Esophagus (tissue), 2 donors: ENCODE results near the gene FKBP5. TPM values are rescaled to one million over a fixed set of nuclear protein-coding genes. Genes with fewer than 3 reads are reported as not detected.
"Not testable (repeated sequence)": the region's sequence is repeated elsewhere in the genome, so short reads cannot be mapped to it uniquely, and the experiment has no call there.

Experiments used
- H3K27ac ChIP-seq, 2 donors: one replicate each; pipeline ENCODE4 v1.5.1; 2013; ENCODE audit warnings: low read depth in 2 of 2, mild to moderate bottlenecking in 2 of 2, inconsistent platforms in 1 of 2, low read length in 1 of 2, moderate library complexity in 1 of 2
- H3K27me3 ChIP-seq, 2 donors: one replicate each; pipeline ENCODE4 v1.6.1; 2013; ENCODE audit warnings: low read length in 2 of 2, control low read depth in 1 of 2, mild to moderate bottlenecking in 1 of 2; ENCODE audit not compliant: insufficient read depth in 2 of 2, control insufficient read depth in 1 of 2
- H3K36me3 ChIP-seq, 2 donors: one replicate each; pipeline ENCODE4 v1.6.1; 2013; ENCODE audit warnings: low read length in 1 of 2; ENCODE audit not compliant: control insufficient read depth in 2 of 2, insufficient read depth in 2 of 2
- H3K4me1 ChIP-seq, 2 donors: one replicate each; pipeline ENCODE4 v1.6.1; 2013; ENCODE audit warnings: low read length in 1 of 2; ENCODE audit not compliant: control insufficient read depth in 2 of 2, insufficient read depth in 2 of 2
- H3K4me3 ChIP-seq, 2 donors: one replicate each; pipeline ENCODE4 v1.5.1; 2013; ENCODE audit warnings: low read length in 2 of 2, mild to moderate bottlenecking in 2 of 2, low read depth in 1 of 2, moderate library complexity in 1 of 2
- H3K9me3 ChIP-seq, 2 donors: one replicate each; pipeline ENCODE4 v1.6.1; 2013; ENCODE audit warnings: mild to moderate bottlenecking in 2 of 2, low read depth in 1 of 2, low read length in 1 of 2, moderate library complexity in 1 of 2; ENCODE audit not compliant: control insufficient read depth in 2 of 2, insufficient read depth in 1 of 2
- WGBS, 2 donors: extraction: QIAGEN DNeasy Blood & Tissue Kit; methylation state at CpG; one replicate each; pipeline ENCODE4 v1.1.7; 2013; 5-methylcytosine and 5-hydroxymethylcytosine counted together
- polyA plus RNA-seq, 2 donors: library from polyadenylated mRNA; stranded (reverse); fragments of 200-250 nt; gene quantifications; one replicate each; pipeline ENCODE4 v1.2.3, GENCODE V29; 2013
- donor health status: healthy with polysubstance abuse.
- donor health status: Bipolar disorder and iron deficiency.

FKBP5 gene
- polyA plus RNA-seq, 2 donors = 32.8 to 45.9 TPM

DNA sequence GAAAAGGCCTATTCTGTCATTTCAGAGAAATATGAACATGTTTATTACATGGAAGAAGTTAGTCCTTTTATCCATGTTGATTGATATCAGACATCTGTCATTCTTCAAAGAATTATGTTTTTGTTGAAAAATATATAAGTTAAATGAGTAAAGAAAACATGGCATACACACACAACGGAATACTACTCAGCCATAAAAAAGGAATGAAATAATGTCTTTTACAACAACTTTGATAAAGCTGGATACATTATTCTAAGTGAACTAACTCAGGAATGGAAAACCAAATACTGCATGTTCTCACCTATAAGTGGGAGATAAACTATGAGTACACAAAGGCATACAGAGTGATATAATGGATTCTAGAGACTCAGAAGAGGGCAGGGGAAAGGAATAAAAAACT lies 9.3 kb downstream of the FKBP5 start:
- Histone ChIP-seq H3K4me3 (no peak overlapping the region), H3K27ac (no peak overlapping the region), H3K9me3 (no peaks in the 10 kb centered on the region), H3K27me3 (no peaks in the 10 kb centered on the region), H3K4me1 (peaks cover 0 to 2% of the 10 kb centered on the region in 2 donors), H3K36me3 (peaks cover 0 to 8% of the 10 kb centered on the region in 2 donors)
- 98 to 100% methylated on average over 1 of the region's 1 CpG for WGBS, 2 donors

DNA sequence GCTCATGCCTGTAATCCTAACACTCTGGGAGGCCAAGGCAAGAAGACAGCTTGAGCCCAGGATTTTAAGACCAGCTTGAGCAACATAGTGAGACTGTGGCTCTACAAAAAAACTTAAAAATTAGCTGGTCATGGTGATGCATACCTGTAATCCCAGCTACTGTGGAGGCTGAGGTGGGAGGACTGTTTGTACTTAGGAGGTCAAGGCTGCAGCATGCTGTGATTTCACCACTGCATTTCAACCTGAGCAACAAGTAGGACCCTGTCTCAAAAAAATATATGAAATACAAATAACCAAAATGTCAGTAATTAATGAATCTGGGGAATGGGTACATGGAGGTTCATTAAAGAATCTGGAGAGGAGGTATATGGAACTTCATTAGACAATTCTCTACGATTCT lies 9.9 kb downstream of the FKBP5 start:
- peaks cover 0 to 6% of the 10 kb centered on the region in 2 donors for H3K36me3 ChIP-seq
- WGBS, 2 donors = 98 to 100% methylated on average over 1 of the region's 1 CpG
- H3K9me3 ChIP-seq = no peaks in the 10 kb centered on the region
- no peak overlapping the region for H3K4me3 ChIP-seq
- no peak overlapping the region for H3K27ac ChIP-seq
- no peaks in the 10 kb centered on the region for H3K27me3 ChIP-seq
- peaks cover 0 to 2% of the 10 kb centered on the region in 2 donors for H3K4me1 ChIP-seq

DNA sequence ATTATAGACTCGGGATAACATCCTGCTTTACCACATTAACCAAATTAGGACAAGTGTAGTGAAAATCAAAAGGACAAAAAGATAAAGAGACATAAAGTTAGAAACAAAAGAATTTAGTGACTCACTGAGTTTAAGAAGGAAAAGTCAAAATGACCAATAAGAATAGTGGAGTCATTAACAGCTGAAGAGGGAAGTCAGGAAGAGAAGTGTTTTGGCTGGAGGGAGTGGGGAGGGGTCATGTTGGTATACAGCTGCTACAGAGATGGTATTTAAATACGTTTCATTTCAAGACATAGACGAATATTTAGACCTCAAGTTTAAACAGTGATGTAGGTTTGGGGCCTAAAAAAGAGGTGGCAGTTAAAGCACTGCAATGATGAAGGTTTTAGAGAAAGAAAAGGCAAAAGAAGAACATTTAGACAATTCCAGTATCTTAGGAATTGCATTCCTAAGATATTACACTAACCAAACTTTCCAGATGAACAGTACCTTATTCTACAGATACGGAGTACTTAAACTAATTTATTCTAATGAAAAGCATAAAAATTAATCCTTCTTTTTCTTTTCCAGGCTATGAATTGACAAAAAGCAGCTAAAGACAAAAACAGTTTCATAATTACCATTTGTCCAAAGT lies 10.6 kb downstream of the FKBP5 start:
- peaks cover 0 to 2% of the 10 kb centered on the region in 2 donors for H3K4me1 ChIP-seq
- H3K27ac ChIP-seq = no peak overlapping the region
- WGBS, 2 donors = 77 to 82% methylated on average over 4 of the region's 4 CpGs
- H3K36me3 ChIP-seq = peaks cover 0 to 6% of the 10 kb centered on the region in 2 donors
- no peaks in the 10 kb centered on the region for H3K27me3 ChIP-seq
- H3K4me3 ChIP-seq = no peak overlapping the region
- H3K9me3 ChIP-seq = no peaks in the 10 kb centered on the region

DNA sequence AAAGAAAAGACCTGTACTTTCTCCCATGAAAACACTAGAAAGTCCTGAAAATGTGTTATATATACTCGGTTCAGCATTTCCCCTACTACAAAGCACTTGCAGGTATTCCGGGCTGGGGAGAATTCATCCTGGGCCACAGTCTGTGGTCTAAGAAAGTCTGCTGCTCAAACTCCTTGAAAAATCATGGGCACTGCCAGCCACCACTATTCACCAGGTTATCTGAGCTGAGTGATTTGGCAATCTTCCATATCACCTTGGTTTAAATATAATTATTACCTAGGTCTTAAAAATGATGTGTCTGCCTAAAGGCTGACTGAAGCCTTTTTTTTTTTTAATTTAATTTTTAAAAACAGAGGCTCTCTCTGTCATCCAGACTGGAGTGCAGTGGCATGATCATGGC lies 11.3 kb downstream of the FKBP5 start:
- Histone ChIP-seq H3K4me1 (peaks cover 0 to 2% of the 10 kb centered on the region in 2 donors), H3K4me3 (no peak overlapping the region)
- WGBS, 2 donors = 90 to 95% methylated on average over 2 of the region's 2 CpGs

DNA sequence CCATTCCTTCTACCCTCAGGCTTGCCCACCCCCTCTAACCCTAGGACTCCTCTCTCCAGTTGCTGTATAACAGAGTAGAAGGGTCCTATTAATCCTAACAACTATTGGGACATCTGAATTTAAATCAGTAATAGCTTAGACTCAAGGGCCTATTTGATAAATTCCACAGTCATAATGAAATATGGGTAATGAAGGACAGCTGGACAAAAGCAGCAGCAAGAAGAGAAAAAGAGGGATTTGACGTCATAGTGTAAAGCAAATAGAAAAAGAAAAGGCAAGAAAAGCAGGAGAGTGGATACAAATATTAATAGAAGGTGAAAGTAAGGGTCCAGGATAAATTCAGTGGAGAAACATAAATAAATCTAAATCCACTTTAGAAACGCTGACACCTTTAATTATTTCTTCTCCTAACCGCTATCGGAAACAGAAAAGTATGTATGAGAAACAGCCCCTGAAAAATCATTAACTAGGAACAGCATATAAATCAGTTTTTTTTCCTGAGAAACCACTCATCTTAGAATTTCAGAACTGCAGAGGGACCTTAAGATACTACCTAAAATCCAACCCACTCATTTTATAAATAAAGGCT lies 12.8 kb downstream of the FKBP5 start:
- H3K9me3 ChIP-seq = no peaks in the 10 kb centered on the region
- H3K4me3 ChIP-seq = no peak overlapping the region
- H3K4me1 ChIP-seq = peaks cover 0 to 2% of the 10 kb centered on the region in 2 donors
- H3K27ac ChIP-seq = no peak overlapping the region
- no peaks in the 10 kb centered on the region for H3K27me3 ChIP-seq
- H3K36me3 ChIP-seq = peaks cover 0 to 6% of the 10 kb centered on the region in 2 donors
- WGBS, 2 donors = 84 to 94% methylated on average over 4 of the region's 4 CpGs

More for the DNA sequence above, 11.3 kb downstream of the FKBP5 start:
- H3K27ac ChIP-seq = no peak overlapping the region
- peaks cover 0 to 6% of the 10 kb centered on the region in 2 donors for H3K36me3 ChIP-seq
- H3K27me3 ChIP-seq = no peaks in the 10 kb centered on the region
- H3K9me3 ChIP-seq = no peaks in the 10 kb centered on the region

DNA sequence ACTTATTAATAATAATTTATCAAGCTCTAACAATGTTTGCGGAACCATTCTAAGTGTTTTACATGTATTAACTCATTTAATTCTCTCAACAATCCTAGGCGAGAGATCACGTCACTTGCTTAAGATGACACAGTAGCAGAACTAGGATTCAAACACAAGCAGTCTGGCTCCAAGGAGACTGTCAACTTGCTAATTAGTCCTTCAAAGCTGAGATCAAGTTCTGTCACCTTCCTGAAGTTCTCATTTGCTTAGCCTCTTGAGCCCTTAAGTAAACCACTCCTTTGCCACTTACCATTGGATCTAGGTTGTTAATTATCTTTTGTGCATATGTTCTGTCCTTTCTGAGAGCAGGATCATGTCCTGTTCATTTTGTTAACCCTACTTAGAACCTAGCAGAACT lies 14.1 kb downstream of the FKBP5 start:
- Histone ChIP-seq H3K36me3 (peaks cover 0 to 3% of the 10 kb centered on the region in 2 donors), H3K27me3 (no peaks in the 10 kb centered on the region), H3K4me1 (peaks cover 0 to 2% of the 10 kb centered on the region in 2 donors), H3K4me3 (no peak overlapping the region), H3K27ac (no peak overlapping the region), H3K9me3 (no peaks in the 10 kb centered on the region)
- 87 to 90% methylated on average over 3 of the region's 3 CpGs for WGBS, 2 donors

DNA sequence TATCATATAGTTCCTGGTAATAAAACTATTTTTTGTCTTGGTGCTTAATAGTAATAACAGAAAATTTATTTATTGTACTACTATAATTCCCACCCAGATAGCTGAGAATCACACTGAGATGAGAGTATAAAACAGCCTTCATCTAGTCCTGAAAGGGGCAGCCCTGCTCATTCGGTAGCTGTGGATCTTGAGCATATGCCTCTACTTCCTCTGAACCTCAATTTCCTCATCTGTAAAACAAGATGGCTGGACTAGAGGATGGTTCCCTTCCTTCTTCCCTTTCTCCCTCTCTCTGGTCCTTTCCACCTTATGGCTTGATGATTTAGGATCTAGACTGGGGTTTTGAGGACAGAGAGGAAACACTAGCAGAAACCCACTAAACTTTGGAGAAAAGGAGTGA lies 15.0 kb downstream of the FKBP5 start:
- WGBS, 2 donors = 81 to 83% methylated on average over 1 of the region's 1 CpG
- Histone ChIP-seq H3K4me1 (peaks cover 0 to 2% of the 10 kb centered on the region in 2 donors), H3K36me3 (peaks cover 0 to 2% of the 10 kb centered on the region in 2 donors), H3K4me3 (no peak overlapping the region), H3K27me3 (no peaks in the 10 kb centered on the region), H3K9me3 (no peaks in the 10 kb centered on the region), H3K27ac (no peak overlapping the region)

DNA sequence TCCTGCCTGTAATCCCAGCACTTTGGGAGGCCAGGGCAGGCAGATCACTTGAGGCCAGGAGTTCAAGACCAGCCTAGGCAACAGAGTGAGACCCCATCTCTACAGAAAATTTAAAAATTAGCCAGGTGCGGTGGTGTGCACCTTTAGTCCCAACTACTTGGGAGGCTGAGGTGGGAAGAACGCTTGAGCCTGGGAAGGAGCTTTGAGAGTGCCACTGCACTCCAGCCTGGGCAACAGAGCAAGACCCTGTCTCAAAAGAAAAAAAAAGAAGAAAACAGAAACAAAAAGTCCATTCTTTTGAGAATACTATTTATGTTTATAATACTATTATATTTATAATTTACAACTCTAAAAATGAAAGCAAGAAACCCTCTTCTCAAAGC lies 15.4 kb downstream of the FKBP5 start:
- not testable (repeated sequence) for H3K9me3 ChIP-seq, H3K27me3 ChIP-seq, H3K36me3 ChIP-seq, H3K4me3 ChIP-seq, H3K4me1 ChIP-seq, H3K27ac ChIP-seq
- 98% methylated on average over 2 of the region's 2 CpGs for WGBS, 2 donors

DNA sequence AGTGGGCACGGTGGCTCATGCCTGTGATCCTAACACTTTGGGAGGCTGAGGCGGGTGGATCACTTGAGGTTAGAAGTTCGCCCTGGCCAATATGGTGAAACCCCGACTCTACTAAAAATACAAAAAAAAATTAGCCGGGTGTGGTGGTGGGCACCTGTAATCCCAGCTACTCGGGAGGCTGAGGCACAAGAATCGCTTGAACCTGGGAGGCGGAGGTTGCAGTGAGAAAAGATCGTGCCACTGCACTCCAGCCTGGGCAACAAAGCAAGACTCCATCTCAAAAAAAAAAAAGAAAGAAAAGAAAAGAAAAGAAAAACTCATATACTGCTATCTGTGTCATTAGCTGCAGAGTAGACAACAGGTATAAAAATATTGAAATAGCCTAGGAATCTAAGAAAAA lies 18.3 kb downstream of the FKBP5 start:
- H3K4me3 ChIP-seq, H3K36me3 ChIP-seq, H3K9me3 ChIP-seq, H3K4me1 ChIP-seq, H3K27ac ChIP-seq, H3K27me3 ChIP-seq: not testable (repeated sequence)
- 95 to 97% methylated on average over 9 of the region's 9 CpGs for WGBS, 2 donors

DNA sequence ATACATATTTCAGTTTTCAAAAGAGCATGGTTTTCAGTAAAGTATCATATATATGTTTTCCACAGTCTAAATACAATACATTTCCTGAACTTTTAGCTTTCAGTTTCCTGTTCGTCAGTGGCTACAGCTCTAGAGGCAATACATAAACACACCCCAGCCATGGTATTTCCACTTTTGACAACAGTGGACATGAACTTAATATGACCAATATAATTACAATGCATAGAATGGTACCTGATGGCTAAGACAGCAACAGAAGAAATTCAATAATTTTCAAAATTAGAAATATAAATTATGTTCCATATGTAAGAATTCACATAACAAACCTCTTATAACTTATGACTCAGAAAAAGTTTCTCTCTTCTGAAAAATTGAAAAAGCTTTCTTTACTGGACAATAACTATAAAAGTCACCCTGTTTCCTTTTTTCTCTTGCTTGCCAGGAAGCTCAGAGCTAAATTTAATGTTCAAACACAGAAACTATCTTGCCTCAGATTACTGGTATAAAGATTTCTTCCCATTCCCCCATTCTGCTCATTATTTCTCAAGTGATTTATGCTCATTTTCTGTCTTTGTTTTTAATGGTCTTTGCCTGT lies 19.2 kb downstream of the FKBP5 start:
- H3K4me3 ChIP-seq = no peak overlapping the region
- WGBS, 2 donors = 24 to 33% methylated on average over 1 of the region's 1 CpG
- H3K4me1 ChIP-seq = peaks cover 2% of the 10 kb centered on the region in 2 donors
- H3K27ac ChIP-seq = no peak overlapping the region
- no peaks in the 10 kb centered on the region for H3K36me3 ChIP-seq
- H3K9me3 ChIP-seq = no peaks in the 10 kb centered on the region
- H3K27me3 ChIP-seq = no peaks in the 10 kb centered on the region
